Spleen (tissue), 7 donors: Measurements from ENCODE around the gene KIF1C.

Source experiments
- CTCF ChIP-seq, 11 experiments: fragments of 200-600 bp in 7 of 11; fragments of 450-650 bp in 4 of 11; sonication (generic) in 4 of 11; IDR thresholded peaks in 8 of 11; conservative IDR thresholded peaks in 3 of 11; 1 replicate in 7 of 11; 2 replicates in 4 of 11; pipeline versions ENCODE4 v1.4.0 to v1.8.0; 2016 to 2021; ENCODE audit warnings: antibody characterized with exemption in 11 of 11, inconsistent platforms in 4 of 11, mild to moderate bottlenecking in 1 of 11
- POLR2AphosphoS5 ChIP-seq, 3 donors: sonication (generic); formaldehyde crosslinking; IDR thresholded peaks; one replicate each; pipeline ENCODE4 v1.5.1; 2017; ENCODE audit warnings: antibody characterized with exemption in 3 of 3
- donor health status: DM: no; HTN: no; CAD: no; lungs with moderate emphysema.
- donor health status: DM: no; HTN: no; CAD: no.
- donor health status: DM: no; HTN: no; CAD: no.

GRCh38 chr17:4967539-4968485, 29.9 kb upstream of the KIF1C start, which contains the start of gene SPAG7:
- TF ChIP-seq POLR2AphosphoS5 (IDR thresholded peaks at IDR 0.05) (peak; percentile 93 to 98 (median 96)), CTCF (IDR thresholded peaks at IDR 0.05 in 8 of 11, conservative IDR thresholded peaks at IDR 0.05 in 3 of 11) (peak in 3 of 11 experiments; percentile 8 to 23 (median 12))
